IMR-90 (cell line): ENCODE results near the gene LEF1. TPM values are rescaled to one million over a fixed set of nuclear protein-coding genes. Genes with fewer than 3 reads are reported as not detected.

Experiments
- ATAC-seq: fragments of 200-7000 bp; cut with Tn5 transposase; 2 replicates; pipeline ENCODE4 v1.9.1; 2020; ENCODE audit warnings: low read depth, mild to moderate bottlenecking, moderate library complexity
- BruUV-seq: library from RNA; stranded (reverse); fragments of 400-500 nt; replicated peaks from 2 replicates; lab custom pipeline; 2021; lab: Mats Ljungman, UMichigan
- CTCF ChIA-PET: fragments of 300-600 bp; formaldehyde crosslinking; extraction: SDS; loops from one replicate; lab custom pipeline; 2021; ENCODE audit warnings: antibody characterized with exemption; lab: Yijun Ruan, JAX
- POLR2A ChIA-PET: fragments of 300-600 bp; sonication (Branson Sonifier 250); formaldehyde crosslinking; loops from one replicate; lab custom pipeline; 2022; ENCODE audit warnings: antibody characterized with exemption; ENCODE audit not compliant: unreplicated experiment; lab: Charles Lee
- DNase-seq: peaks from one replicate; pipeline ENCODE4 v3.0.0; 2013
- H2AFZ ChIP-seq: replicated peaks from 2 replicates; pipeline ENCODE3; 2013; ENCODE audit warnings: low read length, mild to moderate bottlenecking; ENCODE audit not compliant: poor library complexity
- H2AK5ac ChIP-seq: 2 replicates; pipeline ENCODE4 v1.6.1; 2013; ENCODE audit warnings: low read depth, low read length, inconsistent platforms
- H2AK9ac ChIP-seq: replicated peaks from 2 replicates; pipeline ENCODE3; 2013; ENCODE audit warnings: mild to moderate bottlenecking, low read depth, low read length, moderate library complexity; ENCODE audit not compliant: poor library complexity
- H2BK120ac ChIP-seq: 2 replicates; pipeline ENCODE4 v1.6.1; 2013; ENCODE audit warnings: low read depth, low read length, inconsistent platforms
- H2BK15ac ChIP-seq: 3 replicates; pipeline ENCODE4 v1.6.1; 2013; ENCODE audit warnings: low read depth, low read length, inconsistent platforms
- H2BK20ac ChIP-seq: 2 replicates; pipeline ENCODE4 v1.6.1; 2013; ENCODE audit warnings: low read depth, mild to moderate bottlenecking, inconsistent platforms, low read length, moderate library complexity
- H2BK5ac ChIP-seq: 2 replicates; pipeline ENCODE4 v1.6.1; 2013; ENCODE audit warnings: mild to moderate bottlenecking, low read depth, low read length, inconsistent platforms; ENCODE audit not compliant: poor library complexity, severe bottlenecking
- H3K14ac ChIP-seq: replicated peaks from 2 replicates; pipeline ENCODE4 v1.6.1; 2013; ENCODE audit warnings: low read depth, low read length, inconsistent platforms
- H3K18ac ChIP-seq: 2 replicates; pipeline ENCODE4 v1.6.1; 2013; ENCODE audit warnings: low read depth, low read length, control low read depth
- H3K23ac ChIP-seq: 2 replicates; pipeline ENCODE4 v1.6.1; 2013; ENCODE audit warnings: low read depth, low read length, inconsistent platforms
- H3K27ac ChIP-seq: 2 replicates; pipeline ENCODE4 v1.5.1; 2013; ENCODE audit warnings: mild to moderate bottlenecking, control low read depth, low read length; ENCODE audit not compliant: insufficient read depth
- H3K27me3 ChIP-seq: 2 replicates; pipeline ENCODE4 v1.6.1; 2013; ENCODE audit warnings: low read length; ENCODE audit not compliant: control insufficient read depth, insufficient read depth
- H3K36me3 ChIP-seq: 2 replicates; pipeline ENCODE4 v1.6.1; 2013; ENCODE audit warnings: low read length, mixed read lengths; ENCODE audit not compliant: control insufficient read depth, insufficient read depth
- H3K4ac ChIP-seq: 2 replicates; pipeline ENCODE4 v1.6.1; 2013; ENCODE audit warnings: low read depth, low read length, inconsistent platforms
- H3K4me1 ChIP-seq: 2 replicates; pipeline ENCODE4 v1.6.1; 2013; ENCODE audit warnings: low read length, mixed read lengths; ENCODE audit not compliant: control insufficient read depth, insufficient read depth
- H3K4me2 ChIP-seq: 2 replicates; pipeline ENCODE4 v1.6.1; 2013; ENCODE audit warnings: low read depth, mild to moderate bottlenecking, control low read depth, low read length, moderate library complexity
- H3K4me3 ChIP-seq: 2 replicates; pipeline ENCODE4 v1.5.1; 2013; ENCODE audit warnings: low read depth, mild to moderate bottlenecking, control low read depth, low read length, moderate library complexity; ENCODE audit not compliant: insufficient read depth
- H3K56ac ChIP-seq: 2 replicates; pipeline ENCODE4 v1.6.1; 2013; ENCODE audit warnings: low read length, inconsistent platforms; ENCODE audit not compliant: insufficient read depth; ENCODE audit errors: extremely low read depth
- H3K79me1 ChIP-seq, 2 experiments: 2 replicates each; pipeline ENCODE4 v1.6.1; 2013; ENCODE audit warnings: low read length in 2 of 2, inconsistent platforms in 1 of 2, low read depth in 1 of 2
- H3K9ac ChIP-seq: 2 replicates; pipeline ENCODE4 v1.6.1; 2013; ENCODE audit warnings: low read depth, low read length, control low read depth
- H3K9me1 ChIP-seq: 2 replicates; pipeline ENCODE4 v1.6.1; 2013; ENCODE audit warnings: low read length, inconsistent platforms; ENCODE audit not compliant: insufficient read depth
- H3K9me3 ChIP-seq: 2 replicates; pipeline ENCODE4 v1.6.1; 2013; ENCODE audit warnings: low read length; ENCODE audit not compliant: control insufficient read depth, insufficient read depth
- H4K20me1 ChIP-seq: 2 replicates; pipeline ENCODE4 v1.6.1; 2013; ENCODE audit warnings: low read length, inconsistent platforms; ENCODE audit not compliant: insufficient read depth
- H4K5ac ChIP-seq: 2 replicates; pipeline ENCODE4 v1.6.1; 2013; ENCODE audit warnings: mild to moderate bottlenecking, low read depth, low read length, control low read depth
- H4K8ac ChIP-seq, 2 experiments: 2 replicates each; pipeline ENCODE4 v1.6.1; 2013; ENCODE audit warnings: low read depth in 2 of 2, low read length in 2 of 2, control low read depth in 1 of 2, inconsistent platforms in 1 of 2
- H4K91ac ChIP-seq: 2 replicates; pipeline ENCODE4 v1.6.1; 2013; ENCODE audit warnings: low read depth, low read length, inconsistent platforms; ENCODE audit not compliant: insufficient read depth
- BHLHE40 ChIP-seq: fragments of 150-350 bp; IDR thresholded peaks from 2 replicates; pipeline ENCODE4 v1.6.1; 2016; ENCODE audit warnings: mild to moderate bottlenecking, low read depth, low read length
- CEBPB ChIP-seq: IDR thresholded peaks from 2 replicates; pipeline ENCODE4 v1.6.1; 2012; ENCODE audit warnings: low read depth, low read length, improper control_type of control experiment
- CHD1 ChIP-seq: IDR thresholded peaks from 2 replicates; pipeline ENCODE4 v1.6.1; 2012; ENCODE audit warnings: low read depth, low read length, improper control_type of control experiment
- CTCF ChIP-seq: conservative IDR thresholded peaks from 2 replicates; pipeline ENCODE4 v1.5.1; 2012; ENCODE audit warnings: mild to moderate bottlenecking, low read depth, low read length, improper control_type of control experiment
- ELK1 ChIP-seq: fragments of 150-350 bp; IDR thresholded peaks from 2 replicates; pipeline ENCODE4 v1.6.1; 2016; ENCODE audit warnings: low read depth, mild to moderate bottlenecking, low read length, moderate library complexity, borderline replicate concordance
- FOS ChIP-seq: fragments of 150-350 bp; IDR thresholded peaks from 2 replicates; pipeline ENCODE4 v1.6.1; 2016; ENCODE audit warnings: low read depth, low read length
- MAFK ChIP-seq: IDR thresholded peaks from 2 replicates; pipeline ENCODE4 v1.6.1; 2012; ENCODE audit warnings: low read depth, low read length, improper control_type of control experiment
- MAZ ChIP-seq: IDR thresholded peaks from 2 replicates; pipeline ENCODE4 v1.6.1; 2012; ENCODE audit warnings: low read depth, mild to moderate bottlenecking, low read length, improper control_type of control experiment, moderate library complexity, borderline replicate concordance
- MXI1 ChIP-seq: IDR thresholded peaks from 2 replicates; pipeline ENCODE4 v1.6.1; 2012; ENCODE audit warnings: low read depth, mild to moderate bottlenecking, low read length, moderate library complexity, borderline replicate concordance
- NFE2L2 ChIP-seq: fragments of 150-350 bp; IDR thresholded peaks from 2 replicates; pipeline ENCODE4 v1.6.1; 2016; ENCODE audit warnings: low read depth, mild to moderate bottlenecking, low read length
- POLR2A ChIP-seq: IDR thresholded peaks from 2 replicates; pipeline ENCODE4 v1.6.1; 2012; ENCODE audit warnings: mild to moderate bottlenecking, low read depth, low read length
- RAD21 ChIP-seq: IDR thresholded peaks from 2 replicates; pipeline ENCODE4 v1.6.1; 2012; ENCODE audit warnings: low read length, improper control_type of control experiment
- RCOR1 ChIP-seq: IDR thresholded peaks from 2 replicates; pipeline ENCODE4 v1.6.1; 2012; ENCODE audit warnings: mild to moderate bottlenecking, low read length, improper control_type of control experiment; ENCODE audit not compliant: insufficient replicate concordance
- RFX5 ChIP-seq: IDR thresholded peaks from 2 replicates; pipeline ENCODE4 v1.8.0; 2012; ENCODE audit warnings: low read depth, mild to moderate bottlenecking, low read length, moderate library complexity
- SMC3 ChIP-seq: fragments of 150-350 bp; IDR thresholded peaks from 2 replicates; pipeline ENCODE4 v1.6.1; 2016; ENCODE audit warnings: low read depth, mild to moderate bottlenecking, antibody characterized with exemption, low read length, moderate library complexity
- USF2 ChIP-seq: fragments of 150-350 bp; IDR thresholded peaks from 2 replicates; pipeline ENCODE4 v1.6.1; 2017; ENCODE audit warnings: mild to moderate bottlenecking, antibody characterized with exemption, low read length, low read depth
- dilution Hi-C: fragments of 300-500 bp; cut with HindIII; formaldehyde crosslinking; loops from one replicate; pipeline ENCODE4 v1.14.3; 2018; ENCODE audit warnings: low sequenced_read_pairs; ENCODE audit not compliant: unreplicated experiment
- in situ Hi-C: fragments of 300-500 bp; cut with MboI; formaldehyde crosslinking; loops from 3 replicates; pipeline ENCODE4 v1.14.3; 2019; ENCODE audit warnings: low sequenced_read_pairs, inconsistent platforms, mixed read lengths
- intact Hi-C: fragments of 100-400 bp; cut with micrococcal nuclease; formaldehyde crosslinking; loops from 2 replicates; pipeline ENCODE4 v1.10.0; 2022
- polyA plus RNA-seq, 3 experiments: library from polyadenylated mRNA; depleted of rRNA; stranded (reverse); fragments of >200 nt; gene quantifications; 2 replicates each; pipeline ENCODE4 v1.2.3, GENCODE V29; 2012; ENCODE audit warnings: low replicate concordance in 1 of 3
- total RNA-seq: library from RNA; depleted of rRNA; stranded (reverse); fragments of >200 nt; gene quantifications from 2 replicates; pipeline ENCODE4 v1.2.3, GENCODE V29; 2012

LEF1 gene
- total and polyA plus RNA-seq, 2 of the 4 experiments (the other 2 are of a cell fraction) = 1.7 to 1.8 TPM

- Histone ChIP-seq H4K5ac (no peak overlapping the region), H3K36me3 (no peaks in the 10 kb centered on the region), H2BK5ac (no peak overlapping the region), H3K4me3 (no peak overlapping the region), H3K4me2 (no peak overlapping the region), H2AK5ac (no peak overlapping the region), H3K14ac (no peak overlapping the region), H4K20me1 (no peaks in the 10 kb centered on the region), H3K4ac (no peak overlapping the region), H3K9me1 (peaks cover 4% of the 10 kb centered on the region; the same call in 1 of the 2 replicates), H3K27me3 (no peaks in the 10 kb centered on the region), H3K56ac (no peak overlapping the region), H3K4me1 (peaks cover 6% of the 10 kb centered on the region; the same call in 1 of the 2 replicates), H3K9ac (no peak overlapping the region), H2BK15ac (no peak overlapping the region), H2AFZ (no peak overlapping the region), H4K8ac (no peak overlapping the region), H3K79me1 (no peaks in the 10 kb centered on the region), H4K91ac (no peak overlapping the region), H3K9me3 (no peaks in the 10 kb centered on the region), H2AK9ac (no peak overlapping the region), H2BK120ac (no peak overlapping the region), H3K18ac (no peak overlapping the region), H3K27ac (no peak overlapping the region), H3K23ac (no peak overlapping the region), H2BK20ac (no peak overlapping the region)
- TF ChIP-seq POLR2A (no peak), CTCF (no peak), USF2 (no peak), MXI1 (no peak), RFX5 (no peak), NFE2L2 (no peak), SMC3 (no peak), CEBPB (no peak), FOS (no peak), RAD21 (no peak), CHD1 (no peak), MAZ (no peak), BHLHE40 (no peak), MAFK (no peak), ELK1 (no peak), RCOR1 (no peak)
- dilution Hi-C loops = no loop called here
- POLR2A ChIA-PET = no interaction called here
- no TSS peak for BruUV-seq
- intact Hi-C loops = no loop called here
- in situ Hi-C loops = no loop called here
- DNase-seq = no peak
- CTCF ChIA-PET = no interaction called here
- no peak for ATAC-seq
Measured at GRCh38 chr4:108006361-108006760, 162.4 kb downstream of the LEF1 start.
